ENCODE results near the gene LZTR1.

The LZTR1 gene

DNA sequence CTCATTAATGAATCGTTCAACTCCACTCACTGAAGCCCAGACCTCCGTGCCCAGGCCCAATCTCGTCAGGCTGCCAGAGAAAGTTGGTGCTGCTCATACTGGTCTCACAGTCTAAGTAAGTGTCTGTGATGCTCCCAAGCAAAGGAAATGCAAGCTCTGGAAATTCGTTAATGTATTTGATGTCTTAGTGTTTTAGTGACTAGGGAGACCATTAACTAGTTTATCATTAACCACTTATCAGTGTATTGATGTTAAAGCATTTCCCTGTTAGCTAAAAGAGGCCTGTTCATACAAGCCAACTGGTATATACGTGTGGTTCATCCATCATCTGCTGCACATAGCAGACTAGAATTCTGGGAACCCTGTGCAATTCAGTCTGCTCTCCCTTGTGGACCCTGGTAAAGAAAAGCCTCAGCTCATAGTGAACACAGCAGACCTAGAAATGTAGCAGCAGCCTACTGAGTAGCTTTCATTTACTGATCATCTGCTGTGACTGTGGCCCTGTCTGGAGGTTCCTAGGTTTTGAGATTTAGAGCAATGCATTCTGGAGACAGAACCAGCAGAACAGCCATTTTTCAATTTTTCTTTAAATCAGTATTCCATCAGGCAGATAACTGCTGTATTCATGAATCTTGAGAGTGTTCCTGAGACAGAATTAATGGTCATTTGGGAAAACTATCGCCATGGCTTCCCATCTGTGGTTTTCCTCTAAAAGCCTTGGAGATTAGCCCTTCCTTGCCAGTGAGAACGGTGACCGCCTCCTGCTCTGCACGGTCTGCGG, 30.8 kb upstream of the LZTR1 start:
- DNase-seq, result no peak

DNA sequence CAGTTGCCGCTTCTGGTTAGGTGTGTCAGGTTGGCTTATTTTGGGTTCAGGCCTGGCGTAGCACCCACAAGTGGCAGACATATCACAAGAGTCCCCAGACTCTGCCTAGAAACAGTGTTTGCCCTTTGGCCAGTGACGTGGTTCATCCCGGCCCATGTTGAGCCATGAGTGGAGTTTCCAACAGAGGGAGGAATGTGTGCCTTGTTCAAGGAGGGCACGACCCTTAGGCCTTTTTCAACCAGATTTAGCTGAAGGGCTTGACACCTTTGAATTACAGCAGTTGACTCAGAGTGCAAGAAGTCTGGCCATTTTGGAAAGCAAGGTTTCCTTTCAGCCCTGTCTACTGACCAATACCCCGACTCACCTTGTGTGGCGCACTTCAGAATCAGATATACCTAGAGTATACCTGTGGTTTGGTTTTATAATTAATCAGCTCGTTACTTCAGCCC, 30.1 kb upstream of the LZTR1 start:
- DNase-seq, result no peak

DNA sequence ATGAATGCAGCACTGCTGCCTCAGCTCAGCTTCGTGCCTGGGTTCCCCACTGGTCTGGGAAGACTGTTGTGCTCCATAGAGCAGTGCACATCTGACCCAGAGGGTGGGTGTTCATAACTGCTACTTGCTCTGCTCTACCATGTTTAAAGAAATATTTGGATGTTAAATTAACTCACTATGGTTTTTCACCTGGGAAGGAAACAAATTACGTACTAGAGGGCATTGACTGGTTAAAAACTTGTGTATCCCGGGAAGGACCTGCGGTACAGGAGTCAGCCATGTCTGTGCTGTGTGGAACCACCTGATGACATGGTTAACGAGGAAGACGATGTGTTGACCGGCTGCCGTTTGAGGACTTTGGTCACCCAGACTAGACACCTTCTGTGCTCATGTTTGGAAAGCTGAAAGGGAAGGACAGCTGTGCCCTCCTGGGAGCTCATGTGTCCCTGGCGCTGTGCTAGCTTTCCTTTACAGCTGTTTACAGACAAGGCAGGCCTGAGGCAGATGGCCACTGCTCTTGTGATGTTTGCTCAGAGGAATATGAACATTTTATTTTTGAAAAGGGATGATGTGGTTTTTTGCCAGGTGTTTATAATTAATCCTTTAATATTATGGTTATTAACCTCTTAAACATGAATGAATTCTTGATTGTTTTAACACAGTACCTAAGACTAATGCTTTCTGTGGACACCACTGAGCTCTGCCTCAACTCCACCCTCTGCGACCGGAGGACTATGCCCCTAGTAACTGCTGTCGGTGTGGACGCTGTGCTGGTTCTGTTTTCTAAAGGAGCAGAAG, 29.4 kb upstream of the LZTR1 start:
- DNase-seq, result no peak

DNA sequence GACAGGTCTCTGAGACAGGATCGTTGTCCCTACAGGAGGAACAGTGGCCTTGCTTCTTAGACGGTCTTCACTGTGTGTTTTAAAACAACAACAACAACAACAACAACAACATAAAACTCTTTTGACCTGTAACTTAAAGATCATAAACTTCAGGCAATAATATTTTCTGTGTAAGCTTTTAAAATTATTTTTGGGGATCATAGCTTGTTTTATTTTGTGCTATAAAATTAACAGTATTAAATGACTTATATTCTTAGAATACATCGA, 28.8 kb upstream of the LZTR1 start:
- DNase-seq, result no peak

DNA sequence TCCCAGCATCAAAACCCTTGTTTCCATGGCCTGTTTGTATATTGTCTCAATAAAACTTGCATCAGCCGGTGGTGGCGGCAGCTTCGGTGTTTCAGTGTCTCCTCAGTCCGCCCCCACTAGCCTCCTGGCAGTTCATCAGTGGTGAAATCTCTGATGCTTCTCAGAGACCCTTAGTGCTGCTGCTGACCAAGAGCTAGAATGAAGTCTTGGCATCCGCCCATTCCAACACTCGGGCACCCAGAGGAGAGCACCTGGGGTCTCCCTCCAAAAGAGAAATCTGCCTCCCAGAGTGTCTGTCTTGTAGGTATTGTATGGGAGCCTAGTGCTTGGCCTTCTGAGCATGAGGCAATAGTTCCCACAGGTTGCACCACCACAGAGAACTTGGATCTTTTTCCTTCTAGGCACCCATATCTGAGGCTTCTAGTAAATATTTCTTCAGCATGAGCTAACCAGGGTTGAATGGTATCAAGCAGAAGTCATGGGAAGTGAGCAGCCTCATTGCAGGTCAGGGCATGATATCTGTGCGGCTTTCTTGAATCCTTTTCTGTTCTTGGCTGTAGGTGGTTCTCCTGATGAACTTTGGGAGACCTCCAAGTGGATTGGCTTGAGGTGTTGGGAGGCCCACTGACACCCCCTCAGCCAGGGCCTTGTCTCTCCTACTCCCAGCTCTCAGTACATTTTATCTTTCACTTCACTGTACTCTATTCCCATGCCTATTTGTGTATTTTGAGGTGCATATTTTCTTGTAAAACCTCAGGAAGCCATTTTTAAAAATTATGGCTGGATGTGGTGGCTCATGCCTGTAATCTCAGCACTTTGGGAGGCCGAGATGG, 28.2 kb upstream of the LZTR1 start:
- no peak for DNase-seq

DNA sequence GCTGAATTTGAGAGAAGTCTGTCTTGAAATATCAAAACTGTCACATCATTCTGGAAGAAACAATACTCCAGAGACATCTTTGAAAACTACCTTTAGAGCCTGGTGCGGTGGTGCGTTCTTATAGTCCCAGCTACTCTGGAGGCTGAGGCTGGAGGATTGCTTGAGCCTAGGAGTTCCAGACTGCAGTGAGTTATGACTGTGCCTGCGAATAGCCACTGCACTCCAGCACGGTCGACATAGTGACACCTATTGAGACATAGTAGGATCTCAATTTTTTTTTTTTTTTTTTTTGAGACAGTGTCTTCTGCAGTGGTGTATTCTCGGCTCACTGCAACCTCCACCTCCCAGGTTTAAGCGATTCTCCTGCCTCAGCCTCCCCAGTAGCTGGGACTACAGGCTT, 26.5 kb upstream of the LZTR1 start:
- DNase-seq, result no peak

DNA sequence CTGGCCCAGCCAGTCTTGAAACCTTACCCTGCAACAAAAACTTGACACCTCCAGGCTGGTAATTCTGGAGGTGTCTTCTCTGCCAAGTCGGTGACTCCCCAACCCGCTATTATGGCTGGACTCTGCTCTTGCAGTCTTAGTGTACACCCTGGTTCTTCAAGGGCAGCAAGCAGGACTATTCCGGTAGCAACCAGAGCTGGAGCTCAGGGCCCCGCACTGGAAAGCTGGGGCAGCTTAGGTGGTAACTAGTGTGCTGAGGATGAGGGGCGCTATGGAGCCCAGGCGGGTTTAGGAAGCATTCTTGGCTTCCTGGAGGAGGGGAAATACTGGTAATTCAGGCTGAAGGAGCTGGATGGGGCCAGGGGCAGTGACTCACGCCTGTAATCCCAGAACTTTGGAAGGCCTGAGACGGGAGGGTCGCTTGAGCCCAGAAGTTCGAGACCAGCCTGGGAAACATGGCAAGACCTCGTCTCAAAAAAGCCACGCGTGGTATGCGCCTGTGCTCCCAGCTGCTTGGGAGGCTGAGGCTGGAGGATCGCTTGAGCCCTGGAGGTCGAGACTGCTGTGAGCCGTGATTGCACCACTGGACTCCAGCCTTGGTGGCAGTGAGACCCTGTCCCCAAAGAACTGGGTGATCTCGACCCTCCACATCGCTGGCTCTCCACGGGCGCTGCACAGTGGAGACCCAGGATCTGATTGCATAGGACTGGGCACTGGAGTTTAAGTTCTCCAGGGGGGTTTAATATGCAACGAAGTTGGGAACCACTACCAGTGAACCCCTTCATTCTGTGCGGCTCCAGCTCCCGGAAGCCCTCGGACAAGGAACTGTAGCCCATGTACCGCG, 25.6 kb upstream of the LZTR1 start:
- no peak for DNase-seq

DNA sequence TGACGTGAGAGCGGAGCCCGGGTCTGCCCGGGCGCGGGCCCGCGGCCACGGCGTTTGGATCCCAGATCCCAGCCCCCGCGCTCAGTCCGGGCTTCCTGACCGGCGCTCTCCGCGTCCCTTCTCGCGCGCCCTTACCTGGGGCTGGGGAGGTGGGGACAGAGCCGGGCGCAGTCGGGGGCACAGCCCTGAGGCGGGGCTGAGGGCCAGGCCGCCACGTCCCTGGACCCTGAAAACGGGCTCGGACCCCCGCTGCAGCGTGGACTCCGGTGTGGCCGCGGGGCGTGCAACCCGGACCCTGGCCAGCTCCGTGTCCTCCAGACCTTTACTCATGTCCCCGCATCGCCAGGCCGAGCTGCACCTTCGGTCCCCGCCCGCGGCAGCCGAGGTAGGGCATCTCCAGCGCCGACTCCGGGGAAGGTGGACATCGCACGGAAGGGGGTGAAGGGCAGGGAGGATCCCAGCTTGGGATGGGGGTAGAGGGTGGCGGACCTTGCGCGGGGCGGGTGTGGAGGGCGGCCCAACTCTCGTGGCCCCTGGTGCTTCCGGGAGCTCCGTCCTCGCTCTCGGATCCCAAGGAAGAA, 24.9 kb upstream of the LZTR1 start:
- no peak for DNase-seq

DNA sequence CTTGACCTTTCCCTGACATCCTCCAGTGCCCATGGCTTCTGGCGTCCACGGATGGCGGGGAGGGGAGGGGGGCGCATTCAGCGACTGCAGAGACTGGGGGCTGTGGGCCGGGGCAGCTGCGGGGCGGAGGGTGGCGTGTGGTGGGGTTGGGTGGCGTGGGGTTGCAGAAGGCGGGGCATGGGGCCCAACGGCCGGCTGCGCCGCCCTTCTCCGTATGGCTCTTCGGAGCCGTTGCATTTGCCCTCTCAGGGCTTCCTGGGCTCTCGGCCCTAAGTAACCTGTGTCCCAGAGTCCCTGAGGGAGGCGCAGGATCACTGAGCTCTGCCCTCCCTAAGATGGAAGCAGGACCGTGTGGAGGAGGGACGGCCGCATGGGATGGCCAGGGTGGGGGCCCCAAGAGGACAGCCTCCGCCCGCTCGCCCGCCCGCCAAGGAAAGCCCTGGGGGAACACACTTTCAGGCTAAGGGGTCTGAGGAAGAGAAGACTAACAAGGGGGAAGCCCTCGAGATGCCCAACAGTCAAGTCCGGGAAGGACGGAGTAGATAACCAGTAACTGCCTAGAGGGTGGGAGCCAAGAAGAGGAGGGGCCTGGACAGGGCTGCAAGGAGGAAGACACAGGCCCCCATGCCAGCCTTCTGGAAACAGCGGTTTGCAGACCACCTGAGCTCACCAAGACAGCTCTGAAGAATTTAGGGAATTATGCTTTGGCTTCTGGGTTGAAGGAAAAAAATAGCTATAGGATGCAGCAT, 24.2 kb upstream of the LZTR1 start:
- DNase-seq, result no peak

DNA sequence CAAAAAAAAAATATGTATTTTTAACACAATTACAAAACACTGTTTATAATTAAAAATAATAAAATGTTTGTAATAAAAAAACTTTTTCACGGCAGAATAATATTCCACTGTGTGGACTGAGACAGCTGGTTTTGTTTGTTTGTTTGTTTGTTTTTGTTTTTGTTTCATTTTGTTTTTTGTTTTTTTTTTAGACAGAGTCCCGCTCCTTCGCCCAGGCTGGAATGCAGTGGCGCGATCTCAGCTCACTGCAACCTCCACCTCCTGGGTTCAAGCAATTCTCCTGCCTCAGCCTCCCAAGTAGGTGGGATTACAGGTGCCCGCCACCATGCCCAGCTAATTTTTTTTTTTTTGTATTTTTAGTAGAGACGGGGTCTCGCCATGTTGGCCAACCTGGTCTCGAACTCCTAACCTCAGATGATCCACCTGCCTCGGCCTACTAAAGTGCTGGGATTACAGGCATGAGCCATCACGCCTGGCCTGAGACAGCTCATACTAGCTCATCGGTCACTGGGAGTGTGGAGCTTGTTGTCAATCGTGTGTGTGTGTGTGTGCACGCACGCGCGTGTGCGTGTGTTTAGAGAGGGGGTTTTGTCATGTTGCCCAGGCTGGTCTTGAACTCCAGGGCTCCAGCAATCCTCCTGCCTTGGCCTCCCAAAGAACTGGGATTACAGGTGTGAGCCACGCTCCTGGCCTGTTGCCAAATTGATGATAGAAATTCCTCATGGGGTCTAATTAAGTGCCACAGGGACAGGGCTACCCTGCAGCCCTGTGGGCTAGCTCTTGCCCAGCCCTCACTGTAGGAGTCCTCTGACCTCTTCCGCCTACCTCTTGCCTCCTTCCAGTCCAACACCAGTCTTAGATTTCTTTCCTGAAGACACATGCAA, 22.3 kb upstream of the LZTR1 start:
- no peak for DNase-seq

DNA sequence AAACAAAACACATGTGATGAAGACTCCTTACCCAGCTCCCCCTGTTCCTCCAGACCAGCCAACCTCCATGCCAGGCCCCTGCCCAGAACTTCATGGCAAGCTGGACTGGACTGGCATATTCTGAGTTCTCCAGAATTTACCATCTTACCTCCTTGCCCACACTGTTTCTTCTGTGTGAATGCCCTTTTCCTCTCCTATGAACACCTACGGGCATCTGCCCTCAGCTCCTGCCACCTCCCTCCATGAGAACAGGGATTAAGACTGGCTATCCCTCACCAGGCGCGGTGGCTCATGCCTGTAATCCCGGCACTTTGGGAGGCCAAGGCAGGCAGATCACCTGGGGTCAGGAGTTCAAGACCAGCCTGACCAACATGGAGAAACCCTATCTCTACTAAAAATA, 21.5 kb upstream of the LZTR1 start:
- DNase-seq, result no peak

DNA sequence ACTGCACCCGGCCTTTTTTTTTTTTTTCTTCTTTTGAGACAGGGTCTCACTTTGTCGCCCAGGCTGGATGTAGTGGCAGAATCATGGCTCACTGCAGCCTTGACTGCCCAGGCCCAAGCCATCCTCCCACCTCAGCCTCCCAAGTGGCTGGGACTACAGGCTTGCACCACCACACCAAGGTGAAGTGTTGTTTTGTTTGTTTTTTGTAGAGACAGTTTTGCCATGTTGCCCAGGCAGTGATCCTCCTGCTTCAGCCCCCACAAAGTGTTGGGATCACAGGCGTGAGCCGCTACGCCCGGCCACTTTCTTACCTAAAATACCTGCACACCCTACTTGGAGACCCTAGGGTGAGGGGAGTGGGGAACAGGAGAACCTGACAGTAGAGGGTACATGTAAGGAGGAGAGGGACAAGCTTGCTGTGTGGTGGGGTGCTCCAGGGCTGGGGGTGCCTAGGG, 19.6 kb upstream of the LZTR1 start:
- DNase-seq, result no peak

DNA sequence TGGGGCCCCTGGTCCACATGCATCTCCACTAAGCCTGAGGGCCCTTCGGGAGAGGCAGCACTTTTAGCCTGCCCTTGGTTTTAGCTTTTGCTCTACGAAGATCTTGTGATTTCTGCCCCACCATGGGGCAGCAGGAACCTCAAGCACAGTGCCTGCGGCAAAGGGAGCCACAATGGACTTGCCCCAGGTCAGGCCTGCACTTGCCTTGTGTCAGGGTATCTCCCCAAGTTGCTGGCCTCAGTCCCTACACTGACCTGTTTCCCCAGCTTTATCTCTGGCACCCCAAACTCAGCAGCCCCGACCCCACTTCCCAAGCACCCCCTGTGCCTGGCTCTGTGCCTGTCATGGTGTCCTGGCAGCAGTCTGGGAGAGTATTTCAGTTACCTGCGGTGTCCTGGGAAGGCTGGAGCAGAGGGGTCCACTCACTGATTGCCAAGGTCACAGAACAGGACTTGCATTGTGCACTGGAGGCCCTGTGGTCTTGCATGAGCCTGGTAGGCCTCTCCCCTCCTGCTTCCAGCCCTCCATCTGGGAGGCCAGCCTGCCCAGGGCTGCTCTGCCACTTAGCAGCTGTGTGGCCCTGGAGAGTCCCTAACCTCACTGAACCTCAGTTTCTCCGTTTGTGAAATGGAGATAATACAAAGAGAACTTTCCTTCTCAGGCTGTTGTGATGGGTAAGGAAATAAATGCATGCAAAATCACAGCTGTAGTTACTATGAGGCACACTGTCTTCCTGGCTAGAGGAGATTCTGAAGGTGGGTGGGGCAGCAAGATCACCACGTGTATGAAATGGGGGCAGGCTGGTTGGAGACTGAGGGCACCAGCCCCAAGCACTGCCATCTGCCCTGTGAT, 18.7 kb upstream of the LZTR1 start:
- no peak for DNase-seq

DNA sequence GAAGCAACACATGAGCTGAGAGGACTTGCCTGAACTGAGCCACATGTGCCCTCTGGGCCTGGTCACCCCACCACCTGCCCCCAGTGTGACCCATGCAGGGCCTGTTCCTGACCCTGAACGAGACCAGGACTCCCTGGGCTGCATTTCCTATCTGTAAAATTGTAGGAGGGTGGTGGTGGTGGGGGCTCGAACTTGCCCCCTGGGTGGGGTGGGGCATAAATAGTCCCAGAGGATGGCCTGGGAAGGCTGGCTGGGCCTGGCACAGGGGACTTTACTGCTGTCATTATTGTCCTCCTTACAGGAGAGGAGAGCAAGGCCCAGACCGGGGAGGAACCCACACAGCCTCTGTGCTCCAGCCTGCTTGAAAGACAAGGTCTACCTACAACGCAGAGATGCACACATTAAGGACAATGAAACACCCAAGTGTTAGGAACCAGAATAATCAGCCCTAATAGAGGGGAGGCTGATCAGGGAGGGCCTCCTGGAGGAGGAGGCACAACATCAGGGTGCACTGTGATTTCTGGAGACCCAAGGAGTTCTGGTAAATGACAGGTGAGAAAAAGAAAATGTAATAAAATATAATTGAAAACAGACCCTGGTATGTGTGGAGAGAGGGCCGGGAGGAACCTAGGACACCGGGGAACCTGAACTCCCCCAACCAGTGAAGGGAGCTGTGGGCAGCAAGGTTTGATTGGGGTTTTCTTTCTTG, 17.9 kb upstream of the LZTR1 start:
- DNase-seq, result no peak

DNA sequence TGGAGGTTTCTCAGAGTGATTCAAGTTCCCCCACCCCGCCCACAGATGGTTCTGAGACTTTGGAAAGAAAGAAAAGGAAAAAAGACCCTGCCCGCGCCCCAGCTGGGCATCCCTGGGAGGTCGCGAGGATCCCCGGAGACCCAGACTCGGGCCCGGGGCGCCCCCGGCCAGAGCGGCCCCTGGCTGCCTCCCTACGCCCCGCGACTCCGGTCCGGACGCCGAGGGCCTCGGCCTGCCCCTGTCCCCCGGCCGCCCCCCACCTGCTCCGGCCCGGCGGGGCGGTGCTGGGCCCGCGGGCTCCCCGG, 17.3 kb upstream of the LZTR1 start:
- DNase-seq, result no peak

DNA sequence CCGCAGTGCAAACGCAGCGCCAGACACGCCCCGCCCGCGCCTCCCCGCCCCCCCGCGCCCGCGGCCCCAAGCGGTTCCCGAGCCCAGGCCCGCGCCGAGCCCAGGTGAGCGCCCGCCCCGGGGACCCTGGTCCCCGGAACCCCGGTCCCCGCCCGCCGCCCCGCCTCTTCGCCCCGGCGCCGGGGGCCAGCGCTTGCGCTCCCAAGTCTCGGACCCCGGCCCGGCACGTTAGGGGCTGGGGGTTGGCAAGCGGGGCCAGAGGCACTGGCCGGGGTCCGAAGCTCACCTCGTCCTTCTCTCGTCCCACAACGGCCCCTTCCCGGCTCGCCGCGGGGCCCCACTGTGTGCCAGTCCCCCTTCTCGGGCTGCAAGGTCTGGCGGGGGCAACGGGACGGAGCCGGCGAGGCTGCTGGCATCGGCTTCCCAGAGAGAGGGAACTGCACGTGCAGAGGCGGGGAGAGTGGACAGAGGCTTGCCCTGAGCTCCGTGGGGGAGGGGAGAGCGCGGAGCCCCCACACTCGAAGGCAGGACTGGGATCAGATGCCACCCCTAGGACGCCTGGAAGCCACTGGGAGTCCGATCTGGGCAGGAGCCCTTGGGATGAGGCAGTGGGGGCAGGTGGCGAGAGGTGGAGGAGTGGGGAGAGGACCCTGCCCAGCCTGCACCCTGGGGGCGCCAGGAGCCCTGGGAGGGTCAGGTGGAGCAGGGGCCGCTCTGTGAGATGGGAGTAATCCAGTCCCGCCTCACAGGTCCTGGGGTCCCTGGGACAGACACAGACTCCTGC, 16.8 kb upstream of the LZTR1 start:
- DNase-seq, result no peak

DNA sequence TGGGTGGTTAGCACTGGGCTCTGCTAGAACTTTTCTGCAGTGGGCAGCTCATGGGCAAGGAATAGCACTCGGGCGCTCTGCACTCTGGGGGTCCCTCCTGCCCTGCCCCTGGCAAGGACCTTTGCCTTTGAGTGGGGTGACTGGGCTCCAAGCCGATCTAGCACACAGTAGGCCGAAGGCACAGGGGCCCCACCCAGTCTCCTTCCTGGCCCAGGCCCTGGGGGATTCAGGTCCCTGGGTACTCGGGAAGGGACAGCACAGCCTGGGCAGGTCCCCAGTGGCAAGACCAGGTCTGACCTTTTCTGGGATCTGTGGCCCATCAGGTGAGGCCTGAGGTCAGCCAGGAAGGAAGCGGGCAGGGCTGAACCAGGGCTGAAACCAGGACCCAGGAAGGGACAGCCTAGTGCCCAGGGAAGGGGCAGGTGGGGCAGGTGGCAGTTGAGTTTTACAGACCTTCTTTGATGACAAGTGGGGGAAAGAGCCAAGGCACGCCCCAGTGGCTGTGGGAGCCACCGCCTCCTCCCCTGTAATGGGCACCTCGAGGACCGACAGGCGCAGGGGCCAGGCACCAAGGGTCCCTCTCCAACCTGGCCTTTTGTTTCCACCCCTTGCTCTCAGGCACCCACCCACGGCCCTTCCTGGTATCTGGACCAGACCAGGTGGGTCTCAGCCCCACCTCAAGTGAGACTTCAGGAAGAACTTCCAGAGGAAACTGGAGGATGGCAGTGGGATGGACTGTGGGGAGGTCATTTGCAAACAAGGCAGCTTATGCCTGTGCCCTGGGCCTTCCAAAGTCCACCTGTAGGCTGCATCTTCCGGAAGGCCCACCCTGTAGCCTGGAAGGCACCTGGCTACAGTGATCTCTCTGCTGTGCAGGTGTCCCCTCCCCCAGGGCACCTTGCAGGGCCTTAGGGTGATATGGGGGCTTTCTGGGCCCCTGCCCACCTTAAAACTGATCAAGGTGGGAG, 15.9 kb upstream of the LZTR1 start:
- no peak for DNase-seq

Data from NCI-H226 (cell line).